Activated CD8-positive, alpha-beta T cell treated with anti-CD3 and anti-CD28 coated beads for 36 hours (primary cell): Measurements from ENCODE around the gene PPIF. TPM values are rescaled to one million over a fixed set of nuclear protein-coding genes. Genes with fewer than 3 reads are reported as not detected.
"Not testable (repeated sequence)": the region's sequence is repeated elsewhere in the genome, so short reads cannot be mapped to it uniquely, and the experiment has no call there.

Experiments
- ATAC-seq: fragments of 200-7000 bp; cut with Tn5 transposase; one replicate; pipeline ENCODE4 v1.10.0; 2021; ENCODE audit warnings: mild to moderate bottlenecking, moderate library complexity
- CTCF ChIA-PET: fragments of 350-600 bp; sonication (Branson Sonifier 250); formaldehyde crosslinking; loops from one replicate; lab custom pipeline; 2021; ENCODE audit warnings: antibody characterized with exemption; lab: Charles Lee
- POLR2A ChIA-PET: fragments of 350-600 bp; sonication (Branson Sonifier 250); formaldehyde crosslinking; loops from one replicate; lab custom pipeline; 2021; ENCODE audit warnings: antibody characterized with exemption; lab: Charles Lee
- DNase-seq: peaks from one replicate; pipeline ENCODE4 v3.0.0-alpha.2; 2020
- H3K27ac Mint-ChIP-seq: one replicate; pipeline ENCODE4 v1.8.0; 2021; ENCODE audit warnings: mild to moderate bottlenecking, mixed read lengths
- H3K27me3 Mint-ChIP-seq: one replicate; pipeline ENCODE4 v1.8.0; 2021; ENCODE audit warnings: mixed read lengths
- H3K36me3 Mint-ChIP-seq: one replicate; pipeline ENCODE4 v1.8.0; 2021; ENCODE audit warnings: low read depth, mixed read lengths
- H3K4me1 Mint-ChIP-seq: one replicate; pipeline ENCODE4 v1.8.0; 2021; ENCODE audit warnings: low read depth, mixed read lengths
- H3K4me3 Mint-ChIP-seq: one replicate; pipeline ENCODE4 v1.8.0; 2021; ENCODE audit warnings: mild to moderate bottlenecking, moderate library complexity, mixed read lengths
- H3K9me3 Mint-ChIP-seq: one replicate; pipeline ENCODE4 v1.8.0; 2021; ENCODE audit warnings: mixed read lengths
- CTCF ChIP-seq: fragments of 200-600 bp; IDR thresholded peaks from one replicate; pipeline ENCODE4 v1.8.0; 2022; ENCODE audit warnings: antibody characterized with exemption, mild to moderate bottlenecking
- intact Hi-C: fragments of 100-400 bp; cut with micrococcal nuclease; formaldehyde crosslinking; loops from one replicate; pipeline ENCODE4 v1.10.0; 2022
- total RNA-seq, 2 experiments: library from RNA; stranded (reverse); gene quantifications; one replicate each; pipeline ENCODE4 v1.2.3, GENCODE V29; 2021

The PPIF gene
- total RNA-seq, 2 experiments from 2014 or later: 81.5 to 88.6 TPM

- Mint-ChIP-seq H3K4me1 (peaks cover 38% of the 10 kb centered on the region), H3K9me3 (peaks cover 4% of the 10 kb centered on the region), H3K36me3 (no peaks in the 10 kb centered on the region), H3K4me3 (no peak overlapping the region), H3K27ac (peak overlapping the region; percentile 83), H3K27me3 (no peaks in the 10 kb centered on the region)
- DNase-seq (peak; percentile 94), ATAC-seq (peak; percentile 97)
- no peak for TF ChIP-seq CTCF
- intact Hi-C loops: no loop called here
- CTCF ChIA-PET: interaction anchor here (1.0 to 4.7 kb wide), 5 partner anchors 9 to 43 kb away, joined by 3 to 17 read pairs (median 4); no protein-coding TSS in a partner anchor
- POLR2A ChIA-PET: interaction anchor here (0.8 to 4.2 kb wide), 6 partner anchors 8 to 47 kb away, joined by 3 to 37 read pairs (median 4); partner anchors contain the start of gene PPIF
These were observed 15.6 kb upstream of the PPIF start for GRCh38 chr10:79331709-79332108.

- POLR2A ChIA-PET: interaction anchor here (0.9 to 4.2 kb wide), 3 partner anchors 10 to 15 kb away, joined by 3 to 37 read pairs (median 13); partner anchors contain the start of gene PPIF
These were observed 14.5 kb upstream of the PPIF start for GRCh38 chr10:79332610-79333315.

GRCh38 chr10:79333513-79333912, 13.8 kb upstream of the PPIF start:
- no peaks in the 10 kb centered on the region for H3K36me3 Mint-ChIP-seq
- H3K27me3 Mint-ChIP-seq: no peaks in the 10 kb centered on the region
- intact Hi-C loops: no loop called here
- peaks cover 38% of the 10 kb centered on the region for H3K4me1 Mint-ChIP-seq
- no peak overlapping the region for H3K4me3 Mint-ChIP-seq
- no peak for TF ChIP-seq CTCF
- POLR2A ChIA-PET: interaction anchor here (1.1 to 4.2 kb wide), 2 partner anchors 13 to 16 kb away, joined by 4 to 37 read pairs; partner anchors contain the start of gene PPIF
- H3K27ac Mint-ChIP-seq: peak overlapping the region; percentile 47
- DNase-seq (peak; percentile 27), ATAC-seq (no peak)
- CTCF ChIA-PET: interaction anchor here (1.1 to 4.7 kb wide), 4 partner anchors 14 to 57 kb away, joined by 3 to 25 read pairs (median 12); partner anchors contain the start of gene PPIF
- peaks cover 4% of the 10 kb centered on the region for H3K9me3 Mint-ChIP-seq

More at GRCh38 chr10:79332610-79333315, 14.5 kb upstream of the PPIF start:
- H3K9me3 Mint-ChIP-seq, ATAC-seq, intact Hi-C loops, DNase-seq, H3K36me3 Mint-ChIP-seq, H3K27me3 Mint-ChIP-seq, H3K4me3 Mint-ChIP-seq: not testable (repeated sequence)
- peak overlapping the region; percentile 61 for H3K27ac Mint-ChIP-seq
- CTCF ChIA-PET: interaction anchor here (3.0 to 4.7 kb wide), 2 partner anchors 15 to 16 kb away, joined by 17 to 25 read pairs; partner anchors contain the start of gene PPIF
- peaks cover 38% of the 10 kb centered on the region for H3K4me1 Mint-ChIP-seq

GRCh38 chr10:79334573-79334972, 12.7 kb upstream of the PPIF start:
- ATAC-seq: no peak
- Mint-ChIP-seq H3K36me3 (no peaks in the 10 kb centered on the region), H3K27me3 (no peaks in the 10 kb centered on the region), H3K4me1 (peaks cover 35% of the 10 kb centered on the region), H3K9me3 (peaks cover 4% of the 10 kb centered on the region), H3K4me3 (no peak overlapping the region), H3K27ac (no peak overlapping the region)
- no peak for TF ChIP-seq CTCF
- intact Hi-C loops: no loop called here
- DNase-seq: no peak
- ChIA-PET POLR2A (interaction anchor here (0.6 to 1.6 kb wide), 6 partner anchors 11 to 51 kb away, joined by 3 to 8 read pairs (median 3); partner anchors contain the start of gene PPIF), CTCF (interaction anchor here (1.1 to 3.0 kb wide), 5 partner anchors 10 to 56 kb away, joined by 3 to 25 read pairs (median 6); partner anchors contain the start of gene PPIF)

DNA sequence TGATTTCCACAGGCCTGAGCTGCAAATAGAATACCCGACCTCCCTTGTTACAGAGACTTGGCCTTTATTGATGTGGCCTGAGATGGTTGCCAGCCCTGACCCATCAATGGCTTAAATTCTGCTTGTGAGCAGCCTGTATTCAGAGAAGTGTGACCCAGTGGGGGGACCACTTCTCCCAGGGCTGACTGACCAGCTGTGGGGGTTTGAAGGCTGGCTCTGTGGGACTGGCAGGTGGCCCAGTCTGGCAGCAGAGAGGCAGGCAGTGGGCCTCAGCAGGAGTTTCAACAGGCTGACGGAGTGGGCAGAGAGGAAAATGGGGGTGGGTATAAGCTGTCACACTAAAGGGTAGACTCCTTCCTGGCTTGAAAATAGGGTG, 12.2 kb upstream of the PPIF start:
- no peaks in the 10 kb centered on the region for H3K36me3 Mint-ChIP-seq
- H3K9me3 Mint-ChIP-seq: peaks cover 4% of the 10 kb centered on the region
- ATAC-seq (no peak), DNase-seq (no peak)
- intact Hi-C loops: no loop called here
- POLR2A ChIA-PET: interaction anchor here (1.2 to 1.6 kb wide), 3 partner anchors 11 to 20 kb away, joined by 3 to 8 read pairs (median 3); partner anchors contain the start of gene PPIF
- no peaks in the 10 kb centered on the region for H3K27me3 Mint-ChIP-seq
- CTCF ChIA-PET: interaction anchor here (1.5 to 3.0 kb wide), 4 partner anchors 9 to 40 kb away, joined by 5 to 25 read pairs (median 6); partner anchors contain the start of gene PPIF
- H3K27ac Mint-ChIP-seq: no peak overlapping the region
- no peak for TF ChIP-seq CTCF
- H3K4me1 Mint-ChIP-seq: peaks cover 35% of the 10 kb centered on the region
- H3K4me3 Mint-ChIP-seq: no peak overlapping the region
